Left ventricle myocardium superior (tissue), 1 donor: ENCODE results near the gene PTGIS. TPM values are rescaled to one million over a fixed set of nuclear protein-coding genes. Genes with fewer than 3 reads are reported as not detected.

Experiments used
- ATAC-seq: fragments of 200-7000 bp; cut with Tn5 transposase; one replicate; pipeline ENCODE4 v1.9.1; 2020; ENCODE audit warnings: mild to moderate bottlenecking, moderate library complexity
- DNase-seq: peaks from one replicate; pipeline ENCODE4 v3.0.0-alpha.2; 2020
- intact Hi-C: fragments of 100-400 bp; cut with micrococcal nuclease; formaldehyde crosslinking; loops from one replicate; pipeline ENCODE4 v1.11.0; 2022
- total RNA-seq: library from RNA; stranded (reverse); fragmentation: NEBNext Ultra II Directional; extraction: Animal tissue kit (Norgen Biotek cat#: 25700); gene quantifications from one replicate; pipeline ENCODE4 v1.2.1, GENCODE V29; 2021
- donor health status: DM: no; HTN: yes; CAD: no; lungs with severe emphysema.

PTGIS gene
- total RNA-seq, 1 donor from 2014 or later, result 24.0 TPM

GRCh38 chr20:49466114-49466912 is 101.6 kb downstream of the PTGIS start:
- intact Hi-C loops, result no loop called here
- no peak for ATAC-seq
- DNase-seq, result no peak

- DNase-seq (no peak), ATAC-seq (no peak)
- intact Hi-C loops, result no loop called here
These were observed 103.4 kb downstream of the PTGIS start for GRCh38 chr20:49464556-49464955.

- DNase-seq, result no peak
- ATAC-seq, result no peak
- intact Hi-C loops, result no loop called here
These were observed 105.3 kb downstream of the PTGIS start for GRCh38 chr20:49462626-49463025.

GRCh38 chr20:49461894-49462620 is 105.9 kb downstream of the PTGIS start:
- intact Hi-C loops, result no loop called here
- no peak for ATAC-seq
- no peak for DNase-seq

- DNase-seq, result no peak
- intact Hi-C loops, result no loop called here
These were observed 107.0 kb downstream of the PTGIS start for GRCh38 chr20:49460916-49461315.

GRCh38 chr20:49460131-49460530 is 107.8 kb downstream of the PTGIS start:
- no peak for DNase-seq

More at GRCh38 chr20:49460916-49461315, 107.0 kb downstream of the PTGIS start:
- no peak for ATAC-seq

GRCh38 chr20:49459684-49460083 is 108.3 kb downstream of the PTGIS start:
- ATAC-seq (no peak), DNase-seq (no peak)
- intact Hi-C loops, result no loop called here

More at GRCh38 chr20:49460131-49460530, 107.8 kb downstream of the PTGIS start:
- intact Hi-C loops, result no loop called here
- no peak for ATAC-seq

- no peak for ATAC-seq
- no peak for DNase-seq
These were observed 110.5 kb downstream of the PTGIS start for GRCh38 chr20:49457444-49457843.

GRCh38 chr20:49456646-49457045 is 111.3 kb downstream of the PTGIS start:
- ATAC-seq, result no peak
- intact Hi-C loops, result no loop called here
- no peak for DNase-seq

More at GRCh38 chr20:49457444-49457843, 110.5 kb downstream of the PTGIS start:
- intact Hi-C loops, result no loop called here

GRCh38 chr20:49455691-49456090 is 112.2 kb downstream of the PTGIS start:
- intact Hi-C loops, result no loop called here
- no peak for DNase-seq
- ATAC-seq, result no peak

Other genes with a start within 250 kb of the PTGIS start
- 1.9 TPM for gene KCNB1, start 85.5 kb downstream of the PTGIS start, total RNA-seq
- 37.2 TPM for gene B4GALT5, start 145.7 kb upstream of the PTGIS start, total RNA-seq
- 4.4 TPM for gene SLC9A8, start 244.7 kb upstream of the PTGIS start, total RNA-seq